ENCODE results near the gene IKZF2.

IKZF2 gene

DNA sequence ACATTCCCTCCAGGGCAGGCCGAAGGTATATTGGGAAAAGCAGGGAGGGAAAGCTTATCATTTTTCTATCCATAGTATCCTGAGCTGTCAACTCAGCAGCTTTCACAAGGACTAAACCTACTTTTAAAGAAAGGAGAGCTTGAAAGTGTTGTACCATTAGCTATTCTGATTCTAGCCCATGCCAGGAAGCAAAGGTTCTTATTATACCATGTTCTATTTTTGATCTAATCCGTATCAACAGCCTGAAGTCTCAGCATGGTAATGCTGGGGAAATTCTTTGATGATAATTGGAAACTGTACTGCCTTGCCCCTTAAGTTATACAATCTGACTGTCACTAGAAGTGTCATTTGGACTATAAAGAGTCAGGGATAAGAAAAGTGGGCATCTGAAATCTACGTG is 193.3 kb downstream of the IKZF2 start:
- DNase-seq (ENCODE audit: low read depth), result no peak

DNA sequence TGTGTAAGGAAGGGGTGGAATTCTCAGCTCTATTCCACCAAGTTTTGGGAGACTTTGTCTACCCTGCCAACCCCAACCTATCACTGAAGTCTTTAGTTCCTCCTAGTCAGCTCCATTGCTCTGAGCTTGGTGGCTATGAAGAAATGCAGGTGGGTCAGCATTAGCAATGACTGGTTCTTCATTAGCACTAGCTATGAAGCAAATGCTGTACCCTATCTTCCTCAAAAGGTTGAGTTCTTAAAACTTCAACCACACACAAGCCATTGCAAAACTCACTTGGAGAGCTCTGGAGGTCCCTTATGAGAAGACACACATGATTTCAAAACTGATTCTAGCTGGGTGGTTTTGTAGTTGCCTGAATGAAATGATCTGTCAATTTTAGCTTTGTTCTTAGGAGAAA is 193.8 kb downstream of the IKZF2 start:
- no peak for DNase-seq (ENCODE audit: low read depth)

DNA sequence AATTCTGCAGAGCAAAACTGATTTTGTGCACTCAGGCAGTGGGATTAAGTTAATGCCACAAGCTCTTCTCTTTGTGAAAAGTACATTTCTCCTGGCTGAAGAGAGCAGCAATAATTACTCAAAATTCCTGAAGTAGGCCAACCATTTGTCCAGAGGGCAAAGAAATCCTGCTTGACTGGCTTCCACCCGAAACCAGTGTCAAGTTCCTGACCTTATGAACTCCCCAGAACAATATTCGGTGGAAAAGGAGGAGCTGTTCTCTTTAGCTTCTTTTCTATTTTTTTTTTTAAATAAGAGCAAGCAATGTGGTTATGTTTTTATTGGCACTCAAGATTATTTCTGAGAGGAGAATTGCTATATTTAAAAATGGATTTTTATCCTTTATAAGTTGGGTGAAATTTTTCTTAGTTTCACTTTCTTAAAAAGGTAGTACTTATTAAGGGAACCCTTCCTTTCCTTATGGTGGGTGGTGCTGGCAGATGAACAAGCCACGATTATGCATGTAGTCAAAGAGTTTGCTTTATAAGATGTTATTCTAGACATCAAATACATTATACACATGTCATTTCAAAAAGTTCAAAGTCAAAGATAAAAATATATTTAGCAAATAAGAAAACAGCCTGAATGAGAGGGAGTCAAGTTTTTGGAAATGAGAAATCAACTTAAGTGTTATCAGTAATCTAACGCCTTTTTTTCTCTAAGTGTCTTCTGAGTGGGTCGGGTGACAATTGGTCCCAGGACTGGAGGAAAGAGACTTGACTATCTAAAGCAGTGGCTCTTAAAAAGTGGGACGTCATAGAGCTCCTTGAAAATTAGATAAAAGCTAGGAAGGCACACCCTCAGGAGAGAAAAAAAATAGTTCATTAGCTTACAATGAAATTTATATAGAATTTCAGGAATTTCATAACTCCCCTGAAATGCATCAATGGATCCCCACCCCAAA is 194.5 kb downstream of the IKZF2 start:
- no peak for DNase-seq (ENCODE audit: low read depth)

DNA sequence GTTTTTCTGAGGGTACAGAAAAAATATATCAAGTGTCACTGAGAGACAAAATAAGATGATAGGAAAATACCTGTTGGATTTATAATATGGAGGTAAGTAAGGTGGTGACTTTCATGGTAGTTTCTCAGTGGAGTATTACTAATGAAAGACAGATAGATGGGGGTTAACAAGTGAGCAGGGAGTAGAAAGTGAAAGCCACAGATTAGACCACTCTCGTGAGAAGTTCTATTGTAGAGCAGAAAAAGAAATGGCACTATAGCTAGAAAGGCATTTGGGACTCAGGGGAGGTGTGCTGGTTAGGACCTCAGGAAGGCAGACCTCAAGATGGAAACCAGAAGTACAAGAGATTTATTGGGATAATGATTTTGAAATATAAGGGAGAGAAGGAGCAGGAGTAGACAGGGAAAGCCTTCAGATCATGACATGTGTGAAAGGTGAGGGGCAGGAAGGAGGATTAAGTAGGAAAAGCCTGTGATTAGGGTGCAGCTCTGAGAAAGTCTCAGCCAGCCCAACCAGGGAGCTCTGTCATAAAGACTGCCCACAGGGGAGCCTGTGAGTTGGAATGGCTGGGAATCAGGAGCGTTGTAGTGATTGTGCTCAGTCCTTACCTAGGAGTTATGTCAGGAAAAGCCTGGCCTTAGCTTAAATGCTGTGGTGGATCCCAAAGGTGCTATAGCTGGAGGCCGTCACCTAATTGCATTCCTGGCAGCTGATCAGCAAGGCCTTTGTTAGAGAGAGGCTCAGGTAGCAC is 198.1 kb downstream of the IKZF2 start:
- DNase-seq (ENCODE audit: low read depth), result no peak

DNA sequence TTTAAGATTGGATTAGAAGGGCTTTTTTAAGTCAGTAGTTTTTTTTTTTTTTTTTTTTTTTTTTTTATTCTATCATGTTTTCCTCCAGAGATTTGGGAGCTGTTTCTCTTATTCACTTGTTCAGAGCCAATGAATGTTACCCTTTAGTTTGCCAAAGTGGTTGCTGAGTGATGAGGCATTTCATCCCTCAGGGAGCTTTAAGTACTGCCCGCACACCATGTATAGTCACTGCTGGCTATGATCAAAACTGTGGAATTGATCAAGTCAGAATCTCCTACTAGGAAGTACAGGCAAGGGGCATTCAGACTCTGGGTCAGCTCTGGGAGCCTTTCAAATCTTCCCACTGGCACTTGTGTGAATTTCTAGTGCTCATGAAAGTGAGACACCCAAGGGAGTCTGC is 201.6 kb downstream of the IKZF2 start:
- DNase-seq (ENCODE audit: low read depth), result no peak

All from stimulated activated CD8-positive, alpha-beta memory T cell treated with anti-CD3 and anti-CD28 coated beads, Interleukin-12 subunit alpha, Interleukin-12 subunit beta, amount 100 ng/mL, for 1 hour (primary cell).